Mesothelial cell of epicardium (in vitro differentiated cells): ENCODE results near the gene PRKAR2A. TPM values are rescaled to one million over a fixed set of nuclear protein-coding genes. Genes with fewer than 3 reads are reported as not detected.
"Not testable (repeated sequence)": the region's sequence is repeated elsewhere in the genome, so short reads cannot be mapped to it uniquely, and the experiment has no call there.

ENCODE experiments used
- DNase-seq, 2 experiments: peaks; one replicate each; pipeline ENCODE4 v3.0.0; 2021; ENCODE audit warnings: low spot score in 2 of 2; ENCODE audit not compliant: unreplicated experiment in 2 of 2
- H3K27ac Mint-ChIP-seq: 2 replicates; pipeline ENCODE4 v1.8.0; 2021; ENCODE audit warnings: mixed read lengths
- H3K27me3 Mint-ChIP-seq: 2 replicates; pipeline ENCODE4 v1.8.0; 2021; ENCODE audit warnings: low read depth, mixed read lengths
- H3K36me3 Mint-ChIP-seq: 2 replicates; pipeline ENCODE4 v1.8.0; 2021; ENCODE audit warnings: mixed read lengths
- H3K4me1 Mint-ChIP-seq: 2 replicates; pipeline ENCODE4 v1.8.0; 2021; ENCODE audit warnings: mixed read lengths
- H3K4me3 Mint-ChIP-seq: 2 replicates; pipeline ENCODE4 v1.8.0; 2021; ENCODE audit warnings: mild to moderate bottlenecking, moderate library complexity, mixed read lengths
- H3K9me3 Mint-ChIP-seq: 2 replicates; pipeline ENCODE4 v1.8.0; 2021; ENCODE audit warnings: mixed read lengths
- CTCF ChIP-seq: fragments of 200-600 bp; sonication (generic); IDR thresholded peaks from one replicate; pipeline ENCODE4 v1.5.0; 2021; ENCODE audit warnings: antibody characterized with exemption; ENCODE audit not compliant: unreplicated experiment
- total RNA-seq: library from RNA; stranded (reverse); gene quantifications from 3 replicates; pipeline ENCODE4 v1.2.1, GENCODE V29; 2021

The PRKAR2A gene
- total RNA-seq, 1 donor from 2014 or later = 35.4 TPM

DNA sequence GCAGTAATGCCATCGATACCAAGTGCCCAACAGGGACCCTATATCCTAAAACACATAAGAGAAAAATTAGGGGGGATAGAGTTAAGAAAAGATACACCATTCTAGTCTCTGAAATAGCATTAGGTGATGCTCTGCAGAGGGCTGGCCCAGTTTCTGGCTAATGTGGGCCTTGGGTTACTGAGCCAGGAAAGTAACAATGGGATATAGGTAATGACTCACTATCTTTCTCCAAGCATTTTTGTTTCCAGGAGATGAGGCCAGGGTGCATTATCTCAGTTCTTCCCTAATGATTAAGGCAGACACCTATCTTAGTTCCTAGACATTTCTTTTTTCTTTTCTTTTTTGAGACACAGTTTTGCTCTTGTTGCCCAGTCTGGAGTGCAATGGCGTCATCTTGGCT is 50.0 kb downstream of the PRKAR2A start:
- H3K27ac Mint-ChIP-seq = no peak overlapping the region
- DNase-seq = no peak
- H3K27me3 Mint-ChIP-seq = no peaks in the 10 kb centered on the region
- H3K36me3 Mint-ChIP-seq = peaks cover 3% of the 10 kb centered on the region
- H3K9me3 Mint-ChIP-seq = no peaks in the 10 kb centered on the region
- H3K4me1 Mint-ChIP-seq = no peaks in the 10 kb centered on the region
- no peak overlapping the region for H3K4me3 Mint-ChIP-seq
- TF ChIP-seq CTCF = no peak

DNA sequence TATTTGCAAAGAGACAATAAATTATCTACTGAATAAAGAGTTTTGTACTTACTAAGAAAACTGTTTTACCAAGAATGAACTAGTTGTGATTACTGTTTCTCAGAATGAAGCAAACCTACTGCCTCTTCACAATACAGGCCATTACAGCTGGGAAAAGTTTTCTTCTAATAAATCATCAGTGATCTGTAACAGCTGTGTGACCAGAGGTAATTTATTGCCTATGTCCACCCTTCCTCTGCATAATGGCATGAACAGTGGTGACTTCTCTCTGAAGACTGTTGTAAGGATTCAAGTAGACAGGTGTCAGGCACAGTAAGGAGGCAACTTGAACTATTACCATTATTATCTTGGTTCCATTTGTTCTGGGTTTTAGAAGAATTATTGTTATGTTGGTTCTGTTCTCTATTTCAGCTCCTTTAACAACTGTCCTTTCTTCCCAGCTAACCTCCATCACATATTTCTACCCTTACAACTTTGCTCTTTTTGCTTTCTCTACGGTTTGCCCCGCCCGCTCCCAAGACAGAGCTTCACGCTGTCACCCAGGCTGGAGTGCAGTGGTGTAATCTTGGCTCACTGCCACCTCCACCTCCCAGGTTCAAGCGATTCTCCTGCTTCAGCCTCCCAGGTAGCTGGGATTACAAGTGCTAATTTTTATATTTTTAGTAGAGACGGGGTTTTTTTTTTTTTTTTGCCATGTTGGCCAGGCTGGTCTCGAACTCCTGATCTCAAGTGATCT is 51.5 kb downstream of the PRKAR2A start:
- DNase-seq = no peak
- no peak overlapping the region for H3K27ac Mint-ChIP-seq
- no peak for TF ChIP-seq CTCF
- H3K4me3 Mint-ChIP-seq = no peak overlapping the region
- no peaks in the 10 kb centered on the region for H3K4me1 Mint-ChIP-seq
- H3K27me3 Mint-ChIP-seq = no peaks in the 10 kb centered on the region
- peaks cover 2% of the 10 kb centered on the region for H3K36me3 Mint-ChIP-seq
- H3K9me3 Mint-ChIP-seq = no peaks in the 10 kb centered on the region

- H3K4me3 Mint-ChIP-seq, H3K36me3 Mint-ChIP-seq, H3K27me3 Mint-ChIP-seq, H3K9me3 Mint-ChIP-seq, DNase-seq, H3K27ac Mint-ChIP-seq, H3K4me1 Mint-ChIP-seq: not testable (repeated sequence)
Observed at GRCh38 chr3:48793484-48793883, 54.2 kb downstream of the PRKAR2A start.

GRCh38 chr3:48789665-48790064 is 58.0 kb downstream of the PRKAR2A start:
- H3K27me3 Mint-ChIP-seq = no peaks in the 10 kb centered on the region
- H3K36me3 Mint-ChIP-seq = peaks cover 12% of the 10 kb centered on the region
- peaks cover 4% of the 10 kb centered on the region for H3K9me3 Mint-ChIP-seq
- no peak overlapping the region for H3K27ac Mint-ChIP-seq
- TF ChIP-seq CTCF = no peak
- no peak for DNase-seq
- no peaks in the 10 kb centered on the region for H3K4me1 Mint-ChIP-seq
- no peak overlapping the region for H3K4me3 Mint-ChIP-seq

- no peaks in the 10 kb centered on the region for H3K27me3 Mint-ChIP-seq
- H3K9me3 Mint-ChIP-seq = peaks cover 4% of the 10 kb centered on the region
- TF ChIP-seq CTCF = no peak
- H3K4me1 Mint-ChIP-seq = no peaks in the 10 kb centered on the region
- H3K4me3 Mint-ChIP-seq = no peak overlapping the region
- DNase-seq = no peak
- no peak overlapping the region for H3K27ac Mint-ChIP-seq
- H3K36me3 Mint-ChIP-seq = peaks cover 11% of the 10 kb centered on the region
Observed at GRCh38 chr3:48788544-48789162, 59.0 kb downstream of the PRKAR2A start.

GRCh38 chr3:48784426-48785120 is 63.1 kb downstream of the PRKAR2A start:
- H3K27ac Mint-ChIP-seq = no peak overlapping the region
- H3K36me3 Mint-ChIP-seq = peaks cover 18% of the 10 kb centered on the region
- no peaks in the 10 kb centered on the region for H3K4me1 Mint-ChIP-seq
- no peak for TF ChIP-seq CTCF
- H3K4me3 Mint-ChIP-seq = no peak overlapping the region
- H3K27me3 Mint-ChIP-seq = no peaks in the 10 kb centered on the region
- no peak for DNase-seq
- peaks cover 4% of the 10 kb centered on the region for H3K9me3 Mint-ChIP-seq
